Measurements from ENCODE around the gene DSTN. TPM values are rescaled to one million over a fixed set of nuclear protein-coding genes. Genes with fewer than 3 reads are reported as not detected.

The DSTN gene
- total RNA-seq, 6 experiments from 2014 or later: 65.8 to 94.4 (median 86.9) TPM

- intact Hi-C loops (cut with DNase I): no loop called here
- DNase-seq: no peak
- Histone ChIP-seq H3K27me3 (no peaks in the 10 kb centered on the region), H3K4me1 (peaks cover 0 to 8% (median 1%) of the 10 kb centered on the region in 4 donors), H3K27ac (no peak overlapping the region), H3K36me3 (peaks cover 9 to 92% (median 53%) of the 10 kb centered on the region in 4 donors), H3K4me3 (no peak overlapping the region), H3K9me3 (no peaks in the 10 kb centered on the region)
- no peak for ATAC-seq
- no peak for TF ChIP-seq POLR2A (IDR thresholded peaks at IDR 0.05)
- TF ChIP-seq, protein P1, sequence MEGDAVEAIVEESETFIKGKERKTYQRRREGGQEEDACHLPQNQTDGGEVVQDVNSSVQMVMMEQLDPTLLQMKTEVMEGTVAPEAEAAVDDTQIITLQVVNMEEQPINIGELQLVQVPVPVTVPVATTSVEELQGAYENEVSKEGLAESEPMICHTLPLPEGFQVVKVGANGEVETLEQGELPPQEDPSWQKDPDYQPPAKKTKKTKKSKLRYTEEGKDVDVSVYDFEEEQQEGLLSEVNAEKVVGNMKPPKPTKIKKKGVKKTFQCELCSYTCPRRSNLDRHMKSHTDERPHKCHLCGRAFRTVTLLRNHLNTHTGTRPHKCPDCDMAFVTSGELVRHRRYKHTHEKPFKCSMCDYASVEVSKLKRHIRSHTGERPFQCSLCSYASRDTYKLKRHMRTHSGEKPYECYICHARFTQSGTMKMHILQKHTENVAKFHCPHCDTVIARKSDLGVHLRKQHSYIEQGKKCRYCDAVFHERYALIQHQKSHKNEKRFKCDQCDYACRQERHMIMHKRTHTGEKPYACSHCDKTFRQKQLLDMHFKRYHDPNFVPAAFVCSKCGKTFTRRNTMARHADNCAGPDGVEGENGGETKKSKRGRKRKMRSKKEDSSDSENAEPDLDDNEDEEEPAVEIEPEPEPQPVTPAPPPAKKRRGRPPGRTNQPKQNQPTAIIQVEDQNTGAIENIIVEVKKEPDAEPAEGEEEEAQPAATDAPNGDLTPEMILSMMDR (IDR thresholded peaks at IDR 0.05): no peak
- WGBS (ENCODE audit: insufficient coverage, low coverage, low lambda C conversion rate, missing lambda C conversion rate): no CpG with 5 or more reads among the region's 4 CpGs
These were observed 67.5 kb downstream of the DSTN start for GRCh38 chr20:17637413-17637780.

- DNase-seq (no peak), ATAC-seq (no peak)
- Histone ChIP-seq H3K27ac (no peak overlapping the region), H3K36me3 (peaks cover 9 to 85% (median 48%) of the 10 kb centered on the region in 4 donors), H3K4me3 (no peak overlapping the region), H3K9me3 (no peaks in the 10 kb centered on the region), H3K27me3 (no peaks in the 10 kb centered on the region), H3K4me1 (peaks cover 0 to 15% (median 4%) of the 10 kb centered on the region in 4 donors)
- 77% methylated on average over 5 of the region's 13 CpGs for WGBS (ENCODE audit: insufficient coverage, low coverage, low lambda C conversion rate, missing lambda C conversion rate)
- TF ChIP-seq POLR2A (IDR thresholded peaks at IDR 0.05): no peak
- TF ChIP-seq, protein P1 (IDR thresholded peaks at IDR 0.05): no peak
- intact Hi-C loops (cut with DNase I): no loop called here
These were observed 68.2 kb downstream of the DSTN start for GRCh38 chr20:17637985-17638640.

DNA sequence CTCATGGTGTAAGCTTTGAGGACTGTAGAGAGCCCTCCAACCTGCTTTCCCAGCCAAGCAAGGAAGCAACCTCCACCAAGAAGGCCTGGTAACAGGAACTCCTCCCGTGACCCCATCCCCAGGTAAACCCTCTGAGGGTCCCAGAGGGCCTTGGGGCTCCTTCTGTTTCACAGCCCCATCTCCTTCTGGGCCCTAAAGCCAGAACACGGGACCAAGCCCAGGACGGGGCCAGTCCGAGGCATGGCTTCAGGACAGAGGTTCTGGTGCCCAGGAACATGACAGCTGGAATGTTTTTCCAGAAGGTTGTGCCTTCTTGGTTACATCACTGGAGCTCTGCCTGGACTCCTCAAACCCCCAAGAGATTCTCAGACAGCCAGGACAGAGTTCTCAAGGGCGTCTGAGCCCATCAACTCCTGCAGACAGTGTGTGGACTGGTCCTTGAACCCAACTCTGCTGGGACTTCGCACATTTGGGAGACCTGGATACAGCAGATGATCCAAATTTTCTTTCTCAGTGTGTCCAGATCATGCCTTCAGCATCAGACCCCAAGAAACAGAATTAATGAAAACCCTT, 69.0 kb downstream of the DSTN start:
- Histone ChIP-seq H3K27ac (no peak overlapping the region), H3K9me3 (no peaks in the 10 kb centered on the region), H3K4me3 (no peak overlapping the region), H3K27me3 (no peaks in the 10 kb centered on the region), H3K4me1 (peaks cover 0 to 21% (median 5%) of the 10 kb centered on the region in 4 donors), H3K36me3 (peaks cover 9 to 77% (median 42%) of the 10 kb centered on the region in 4 donors)
- no CpG with 5 or more reads among the region's 6 CpGs for WGBS (ENCODE audit: insufficient coverage, low coverage, low lambda C conversion rate, missing lambda C conversion rate)
- intact Hi-C loops (cut with DNase I): no loop called here
- DNase-seq: no peak
- no peak for TF ChIP-seq POLR2A (IDR thresholded peaks at IDR 0.05)
- TF ChIP-seq, protein P1 (IDR thresholded peaks at IDR 0.05): no peak
- no peak for ATAC-seq

DNA sequence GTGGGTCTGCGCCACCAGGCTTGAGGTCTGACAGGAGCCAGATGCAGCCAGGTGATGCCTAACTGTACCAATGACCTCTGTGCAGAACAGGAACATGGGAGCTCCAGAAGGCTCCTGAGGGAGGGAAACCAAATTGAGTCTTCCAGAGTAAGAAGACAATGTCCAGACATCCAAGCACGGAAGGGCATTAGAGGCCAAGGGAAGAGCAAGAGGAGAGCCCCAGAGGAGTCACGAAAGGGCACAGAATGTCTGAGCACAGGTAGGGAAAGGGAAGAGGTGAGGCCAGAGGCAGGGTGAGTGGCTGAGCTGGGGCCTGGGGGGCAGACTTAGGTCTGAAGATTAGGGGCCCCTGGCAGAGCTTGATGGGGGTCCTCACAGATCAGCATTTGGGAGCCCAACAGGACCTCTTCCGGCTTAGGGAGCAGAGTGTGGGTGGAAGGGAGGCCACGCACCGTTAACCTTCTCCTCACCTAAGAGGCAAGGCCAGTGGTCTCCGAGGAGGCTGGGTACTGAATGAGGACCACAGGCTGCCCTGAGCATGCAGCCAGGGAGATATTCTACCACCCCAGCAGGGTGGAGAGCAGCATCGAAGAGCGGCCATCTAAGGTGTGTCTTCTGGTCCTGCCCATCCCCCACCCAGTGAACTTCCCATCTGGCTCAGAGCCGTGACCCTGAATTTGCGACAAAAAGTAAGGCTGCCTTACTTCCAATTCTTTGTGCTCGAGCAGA, 70.4 kb downstream of the DSTN start:
- ATAC-seq: no peak
- Histone ChIP-seq H3K4me3 (no peak overlapping the region), H3K27ac (no peak overlapping the region), H3K9me3 (no peaks in the 10 kb centered on the region), H3K36me3 (peaks cover 9 to 63% (median 32%) of the 10 kb centered on the region in 4 donors), H3K27me3 (no peaks in the 10 kb centered on the region), H3K4me1 (peaks cover 0 to 35% (median 12%) of the 10 kb centered on the region in 4 donors)
- 76% methylated on average over 4 of the region's 12 CpGs for WGBS (ENCODE audit: insufficient coverage, low coverage, low lambda C conversion rate, missing lambda C conversion rate)
- intact Hi-C loops (cut with DNase I): no loop called here
- TF ChIP-seq, protein P1 (IDR thresholded peaks at IDR 0.05): no peak
- no peak for TF ChIP-seq POLR2A (IDR thresholded peaks at IDR 0.05)
- DNase-seq: no peak
